Measurements from ENCODE around the gene ALOXE3.
A peak's percentile ranks its signal among the peaks of the same experiment; 100 is the strongest.
"Not testable (repeated sequence)": the region's sequence is repeated elsewhere in the genome, so short reads cannot be mapped to it uniquely, and the experiment has no call there.

Gene ALOXE3

DNA sequence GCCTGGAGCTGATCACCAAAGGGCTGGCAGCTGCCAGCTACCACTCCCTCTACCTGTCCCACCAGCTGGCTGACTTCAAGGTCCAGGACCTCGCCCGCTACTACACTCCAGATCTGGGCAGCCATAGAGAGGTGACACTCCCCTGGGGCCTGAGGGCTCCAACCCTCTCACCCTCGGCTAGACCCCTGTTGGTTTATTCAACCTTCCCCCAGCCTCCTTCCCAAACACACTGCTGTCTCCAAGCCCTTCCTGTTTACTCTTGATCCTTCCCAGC, 48.8 kb downstream of the ALOXE3 start:
- no peak for DNase-seq (ENCODE audit: low read depth)

DNA sequence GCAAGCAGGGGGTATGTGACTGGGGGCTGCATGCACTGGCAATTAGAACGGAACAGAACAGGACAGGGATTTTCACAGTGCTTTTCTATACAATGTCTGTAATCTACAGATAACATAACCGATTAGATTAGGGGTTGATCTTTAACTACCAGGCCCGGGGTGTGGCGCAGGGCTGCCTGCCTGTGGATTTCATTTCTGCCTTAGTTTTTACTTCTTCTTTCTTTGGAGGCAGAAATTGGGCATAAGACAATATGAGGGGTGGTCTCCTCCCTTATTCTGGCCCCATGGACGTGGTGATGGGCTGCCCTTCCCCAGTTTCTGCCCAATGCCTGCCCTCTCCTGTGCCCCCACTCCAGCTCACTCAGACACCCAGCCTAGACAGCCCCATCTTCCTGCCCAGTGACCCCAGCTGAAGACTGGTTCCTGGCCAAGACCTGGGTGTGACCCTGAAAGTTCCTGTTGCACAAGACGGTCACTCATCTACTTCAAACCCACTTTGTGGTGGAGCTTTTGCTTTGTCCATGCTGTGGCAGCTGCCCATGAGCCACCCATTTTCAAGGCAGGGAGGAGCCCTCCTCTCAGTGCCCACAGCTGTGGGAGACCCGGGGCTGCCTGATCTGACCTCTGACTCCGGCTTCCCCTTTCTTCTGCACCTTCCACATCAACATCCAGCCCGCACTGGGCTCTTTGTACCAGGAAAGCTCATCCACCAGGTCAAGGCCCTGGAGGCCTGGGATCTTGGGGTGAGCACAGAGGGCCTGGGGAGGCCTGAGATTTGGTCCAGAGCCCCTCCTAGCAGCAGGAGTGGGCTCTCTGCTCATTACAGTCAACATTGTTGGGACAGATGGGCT, 49.4 kb downstream of the ALOXE3 start:
- no peak for DNase-seq (ENCODE audit: low read depth)

DNA sequence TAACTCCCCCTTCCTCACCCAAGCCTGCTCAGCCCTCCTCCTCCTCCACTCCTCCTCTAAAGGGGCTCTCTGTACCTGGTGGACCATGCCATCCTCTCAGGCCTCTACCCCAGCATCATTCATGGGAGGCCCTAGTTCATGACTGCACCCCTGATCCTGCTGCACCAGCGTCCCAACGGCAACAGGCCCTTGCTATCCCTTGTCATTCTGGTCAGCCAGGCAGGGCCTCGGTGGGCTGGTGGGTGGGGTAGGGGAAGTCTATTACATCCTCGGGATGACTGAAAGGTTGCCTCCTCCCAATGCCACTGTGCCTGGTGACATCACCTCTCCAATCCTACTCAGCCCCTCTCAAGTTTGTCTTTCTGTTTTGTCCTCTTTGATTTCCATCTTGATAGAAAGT, 50.5 kb downstream of the ALOXE3 start:
- no peak for DNase-seq (ENCODE audit: low read depth)

DNA sequence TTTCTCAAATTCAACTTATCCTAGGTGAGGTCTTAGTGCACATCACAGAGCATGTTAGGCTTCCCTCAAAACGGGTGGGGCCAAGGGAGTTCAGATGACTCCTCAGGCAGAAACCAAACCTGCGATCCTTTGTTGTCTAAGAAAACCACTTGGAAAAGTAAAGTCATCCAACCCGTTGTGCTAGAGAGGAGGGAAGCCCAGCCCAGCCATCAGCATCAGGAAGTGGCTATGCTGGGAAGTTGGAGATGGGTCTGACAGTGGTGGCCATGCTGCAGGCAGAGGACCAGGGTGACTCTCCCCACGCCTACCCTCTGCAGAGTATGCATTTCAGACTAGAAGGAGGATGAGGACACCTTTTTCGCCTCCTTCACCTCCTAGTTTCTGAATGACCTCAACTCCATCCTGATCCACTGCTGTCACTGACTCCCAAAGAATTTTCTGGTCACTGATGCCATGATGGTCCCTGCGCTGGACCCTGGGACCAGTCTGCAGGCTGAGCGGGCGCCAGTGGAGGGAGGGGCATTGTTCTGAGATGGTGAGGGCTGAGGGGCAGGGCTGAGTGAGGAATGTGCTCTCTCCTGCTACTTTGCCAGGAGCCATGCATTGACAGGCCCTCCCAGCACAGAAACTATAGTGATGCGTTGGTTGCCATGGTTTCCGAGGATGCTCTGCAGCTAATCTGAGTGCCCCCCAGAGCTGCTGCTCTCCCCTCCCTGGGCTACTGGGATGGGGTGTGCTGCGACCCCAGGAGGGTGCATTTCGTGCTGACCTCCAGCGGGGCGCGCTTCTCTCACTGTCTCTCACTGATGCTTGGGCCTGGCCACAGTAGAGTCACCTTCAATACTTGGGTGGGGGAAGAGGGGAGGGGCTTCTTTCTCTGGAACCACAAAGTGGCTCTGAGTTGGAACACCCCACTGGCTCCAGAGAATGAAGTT, 51.2 kb downstream of the ALOXE3 start:
- no peak for DNase-seq (ENCODE audit: low read depth)

DNA sequence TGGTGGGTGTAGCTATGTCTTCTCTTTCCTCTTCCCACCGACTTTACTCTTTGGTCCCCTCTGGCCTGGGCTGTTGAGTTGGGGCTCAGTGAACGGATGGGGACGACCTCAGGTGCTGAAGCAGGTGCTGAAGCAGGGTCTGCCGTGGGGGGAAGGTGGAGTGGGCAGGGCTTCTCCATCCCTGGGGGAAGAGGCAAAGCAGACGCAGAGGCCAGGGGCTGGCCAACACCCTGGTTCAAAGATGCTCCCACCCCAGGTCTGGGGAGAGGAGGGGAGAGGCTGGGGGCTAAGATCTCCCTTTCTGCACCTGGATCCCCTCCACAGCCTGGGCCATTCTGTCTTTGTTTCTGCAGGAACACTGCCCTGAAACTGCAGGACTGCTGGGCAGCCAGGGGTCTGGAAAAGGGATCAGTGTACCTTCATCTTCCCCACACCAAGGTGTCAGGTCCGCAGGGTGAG, 53.7 kb downstream of the ALOXE3 start:
- DNase-seq (ENCODE audit: low read depth): no peak

DNA sequence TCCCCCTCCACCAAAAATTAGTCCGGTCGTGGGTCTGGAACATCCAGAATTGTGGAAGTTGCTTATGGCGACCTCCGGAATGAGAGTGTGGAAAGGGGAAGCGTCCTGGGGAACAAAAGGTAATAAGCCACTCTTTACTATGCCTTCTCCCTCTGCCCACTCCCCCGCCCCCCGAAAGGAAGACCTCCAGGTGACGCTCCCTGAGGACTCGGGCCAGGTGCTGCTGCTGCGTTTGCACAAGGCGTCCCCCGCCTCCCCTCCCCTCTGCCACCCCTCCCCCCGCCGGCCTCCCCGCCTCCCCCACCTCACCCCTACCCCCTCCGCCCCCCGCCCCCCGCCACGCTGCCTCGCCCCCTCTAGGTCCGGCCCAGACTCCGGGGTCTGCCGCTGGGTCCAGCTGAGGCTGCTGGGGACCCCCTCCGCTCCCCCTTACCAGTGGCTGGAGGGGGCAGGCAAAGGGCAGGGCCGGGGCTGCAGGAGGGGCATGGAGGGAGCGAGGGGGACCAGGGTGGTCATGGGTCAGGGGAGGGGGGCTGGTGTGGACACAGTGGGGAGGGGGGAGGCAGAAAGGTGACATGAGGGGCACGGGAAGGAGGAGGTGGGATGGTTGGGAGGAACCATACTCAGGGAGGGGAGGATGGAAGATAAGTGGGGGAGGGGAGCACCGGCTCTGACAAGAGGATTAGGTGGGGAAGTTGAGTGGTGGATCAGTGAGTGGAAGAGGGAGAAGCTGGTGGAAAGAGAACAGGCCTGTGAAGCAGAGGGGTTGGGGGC, 54.4 kb downstream of the ALOXE3 start:
- DNase-seq (ENCODE audit: low read depth): no peak

DNA sequence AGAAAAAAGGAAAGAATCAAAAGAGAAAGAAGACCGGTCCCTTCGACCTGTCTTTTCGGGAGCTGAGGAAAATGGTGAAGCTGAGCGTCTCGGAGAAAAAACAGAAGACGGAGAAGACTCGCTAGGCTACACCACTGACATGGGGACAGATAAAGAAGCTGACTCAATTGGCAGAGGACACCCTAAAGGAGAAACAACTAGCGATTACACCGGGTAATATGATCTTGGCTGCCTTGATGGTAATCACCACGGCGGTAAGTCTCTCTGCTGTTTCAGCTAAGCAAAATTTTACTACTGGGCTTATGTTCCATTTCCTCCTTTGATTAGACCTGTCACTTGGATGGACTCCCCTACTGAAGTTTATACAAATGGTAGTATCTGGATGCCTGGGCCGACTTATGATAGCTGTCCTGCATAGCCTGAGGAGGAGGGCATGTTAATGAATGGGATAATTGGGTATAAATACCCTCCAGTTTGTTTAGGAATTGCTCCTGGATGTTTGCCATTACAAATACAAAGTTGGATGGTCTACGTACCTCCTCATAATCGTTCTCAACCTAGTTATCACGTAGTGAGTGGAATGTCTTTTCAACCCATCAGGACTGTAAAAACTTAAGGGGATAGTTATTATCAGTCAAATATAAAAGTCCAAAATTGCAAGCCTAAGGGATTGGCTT, 55.4 kb downstream of the ALOXE3 start:
- DNase-seq (ENCODE audit: low read depth): no peak

DNA sequence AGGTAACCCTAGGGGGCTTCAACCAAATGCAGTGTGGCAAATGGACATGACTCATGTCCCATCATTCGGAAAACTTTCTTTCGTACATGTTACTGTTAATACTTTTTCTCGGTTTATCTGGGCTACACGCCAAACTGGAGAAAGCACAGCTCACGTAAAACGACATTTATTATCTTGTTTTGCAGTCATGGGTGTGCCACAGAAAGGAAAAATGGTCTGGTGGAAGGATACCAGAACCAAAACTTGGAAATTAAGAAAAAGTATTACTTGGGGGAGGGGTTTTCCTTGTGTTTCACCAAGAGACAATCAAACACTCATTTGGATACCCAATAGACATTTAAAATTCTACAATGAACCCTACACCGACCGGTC, 55.9 kb downstream of the ALOXE3 start:
- DNase-seq (ENCODE audit: low read depth): no peak

DNA sequence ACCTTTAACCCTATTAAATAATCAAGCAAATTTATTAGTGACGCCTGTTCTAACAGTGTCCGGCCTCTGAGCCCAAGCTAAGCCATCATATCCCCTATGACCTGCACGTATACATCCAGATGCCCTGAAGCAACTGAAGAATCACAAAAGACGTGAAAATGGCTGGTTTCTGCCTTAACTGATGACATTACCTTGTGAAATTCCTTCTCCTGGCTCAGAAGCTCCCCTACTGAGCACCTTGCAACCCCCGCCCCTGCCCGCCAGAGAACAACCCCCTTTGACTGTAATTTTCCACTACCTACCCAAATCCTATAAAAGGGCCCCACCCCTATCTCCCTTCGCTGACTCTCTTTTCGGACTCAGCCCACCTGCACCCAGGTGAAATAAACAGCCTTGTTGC, 56.5 kb downstream of the ALOXE3 start:
- not testable (repeated sequence) for DNase-seq (ENCODE audit: low read depth)

DNA sequence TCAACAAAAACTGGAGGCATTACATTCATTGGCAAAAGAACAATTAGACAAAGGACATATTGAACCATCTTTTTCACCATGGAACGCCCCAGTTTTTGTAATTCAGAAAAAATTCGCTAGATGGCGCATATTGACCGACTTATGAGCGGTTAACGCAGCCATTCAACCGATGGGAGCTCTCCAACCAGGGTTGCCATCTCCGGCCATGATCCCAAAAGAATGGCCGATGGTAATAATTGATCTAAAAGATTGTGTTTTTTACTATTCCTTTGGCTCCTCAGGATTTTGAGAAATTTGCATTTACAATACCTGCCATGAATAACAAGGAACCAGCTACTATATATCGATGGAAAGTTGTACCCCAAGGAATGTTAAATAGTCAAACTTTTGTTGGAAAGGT, 58.0 kb downstream of the ALOXE3 start:
- peak; percentile 28 for DNase-seq (ENCODE audit: low read depth)

DNA sequence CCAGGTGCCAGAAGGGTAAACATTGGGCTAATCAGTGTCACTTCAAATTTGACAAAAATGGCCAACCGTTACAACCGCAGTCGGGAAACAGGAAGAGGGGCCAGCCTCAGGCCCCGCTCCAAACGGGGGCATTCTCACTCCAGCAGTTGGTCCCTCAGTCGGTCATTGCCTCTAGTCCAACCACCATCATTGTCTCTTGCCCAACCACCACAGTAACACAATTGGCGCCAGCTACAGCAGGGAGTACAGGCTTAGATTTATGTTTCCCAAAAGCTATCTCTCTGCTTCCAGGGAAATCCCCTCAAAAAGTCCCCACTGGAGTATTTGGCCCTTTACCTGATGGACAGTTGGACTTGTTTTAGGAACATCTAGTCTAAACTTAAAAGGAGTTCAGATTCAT, 59.2 kb downstream of the ALOXE3 start:
- no peak for DNase-seq (ENCODE audit: low read depth)

DNA sequence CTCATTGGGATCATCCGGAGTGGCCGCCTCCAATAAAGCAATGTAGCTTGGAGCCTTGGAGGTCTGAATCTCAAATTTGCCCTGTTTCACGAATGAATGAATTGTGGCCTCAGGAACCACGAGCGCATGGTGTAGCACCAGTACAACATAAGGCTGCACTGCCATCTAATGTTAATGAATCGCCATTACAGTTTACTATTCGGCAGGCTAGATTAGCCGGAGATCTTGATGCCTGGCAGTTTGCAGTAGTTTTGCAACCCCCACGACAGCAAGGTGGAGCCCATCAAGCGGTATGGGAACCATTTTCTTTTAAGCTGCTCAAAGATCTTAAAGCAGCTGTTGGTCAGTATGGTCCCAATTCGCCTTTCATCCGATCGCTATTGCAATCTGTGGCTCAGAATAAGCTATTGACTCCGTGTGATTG, 60.6 kb downstream of the ALOXE3 start:
- DNase-seq (ENCODE audit: low read depth): no peak

DNA sequence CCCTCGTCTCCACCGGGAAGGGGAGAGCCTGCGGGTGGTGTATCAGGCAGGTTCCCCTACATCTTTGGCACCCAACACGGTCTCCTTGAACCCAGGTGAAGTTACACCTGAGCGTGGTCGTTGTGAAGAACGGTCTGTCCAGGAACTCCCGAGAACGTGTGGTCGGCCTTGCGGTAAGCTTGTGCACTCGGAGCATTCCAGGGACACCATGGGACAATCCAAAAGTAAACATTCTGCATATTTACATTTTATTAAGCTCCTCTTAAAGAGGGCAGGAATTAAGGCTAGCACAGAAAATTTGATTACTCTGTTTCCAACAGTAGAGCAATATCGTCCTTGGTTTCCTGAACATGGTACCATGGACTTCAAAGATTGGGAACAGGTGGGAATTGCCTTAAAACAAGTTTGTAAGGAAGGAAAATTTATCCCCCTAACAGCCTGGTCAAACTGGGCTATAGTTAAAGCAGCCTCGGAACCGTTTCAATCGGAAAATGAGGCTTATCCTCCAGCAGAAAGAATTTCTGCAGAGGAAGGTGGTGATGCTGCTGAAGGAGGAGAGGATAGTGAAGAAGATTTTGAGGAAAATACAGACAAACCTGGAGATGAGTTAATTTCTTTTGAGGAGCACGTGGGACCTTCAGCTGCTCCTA, 61.2 kb downstream of the ALOXE3 start:
- DNase-seq (ENCODE audit: low read depth): no peak

DNA sequence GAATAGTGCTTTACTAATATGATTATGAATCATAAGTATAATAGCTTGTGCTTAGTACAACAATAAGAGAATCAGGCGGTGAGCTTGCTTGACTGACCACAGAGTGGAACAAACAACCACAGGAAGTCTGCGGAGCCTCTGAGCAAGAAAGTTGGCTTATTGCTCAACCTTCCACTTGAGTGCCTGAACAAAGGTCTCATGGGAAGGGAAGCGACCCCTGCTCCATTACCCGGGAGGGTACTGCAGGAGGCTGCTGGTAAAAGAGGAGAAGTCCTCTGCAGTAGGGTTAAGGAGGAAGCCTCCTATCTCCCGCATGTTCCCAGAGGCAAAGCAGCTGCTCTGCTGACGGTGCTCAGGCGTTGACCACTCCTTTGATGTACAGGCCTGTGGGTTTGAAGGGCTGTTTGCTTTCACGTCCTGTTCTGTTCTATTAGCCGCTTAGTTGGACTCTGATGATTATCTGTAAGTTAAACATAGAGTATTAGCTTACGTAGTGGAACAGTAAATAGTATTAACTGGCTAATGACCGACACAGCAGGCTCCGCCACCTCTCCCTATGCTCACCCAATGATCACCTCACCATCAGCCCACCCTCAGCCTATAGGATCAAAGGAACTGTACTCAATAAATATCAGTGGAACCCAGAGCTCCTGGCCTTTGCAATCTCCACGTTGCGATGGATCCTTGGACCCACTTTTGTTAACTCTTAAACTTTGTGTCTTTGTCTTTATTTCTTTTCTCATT, 61.9 kb downstream of the ALOXE3 start:
- DNase-seq (ENCODE audit: low read depth): no peak

DNA sequence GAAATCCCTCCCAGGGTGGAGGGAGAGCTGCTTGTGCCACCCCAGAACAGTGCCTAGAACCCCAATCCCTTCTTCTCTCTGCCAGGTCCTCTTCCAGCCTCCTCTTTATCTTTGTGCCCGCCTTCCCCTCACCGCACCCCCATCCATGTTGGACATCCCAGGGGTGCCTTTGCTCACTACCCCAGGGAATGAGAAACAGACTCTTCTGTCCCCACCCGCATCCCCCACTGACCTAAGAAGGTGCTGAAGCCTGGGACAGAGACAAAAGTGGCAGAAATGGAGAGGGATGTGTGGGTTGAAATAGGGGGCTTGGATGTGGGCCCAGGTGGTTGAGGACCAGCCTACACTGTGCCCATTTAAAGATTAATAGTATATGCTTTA, 62.5 kb downstream of the ALOXE3 start:
- DNase-seq (ENCODE audit: low read depth): no peak

DNA sequence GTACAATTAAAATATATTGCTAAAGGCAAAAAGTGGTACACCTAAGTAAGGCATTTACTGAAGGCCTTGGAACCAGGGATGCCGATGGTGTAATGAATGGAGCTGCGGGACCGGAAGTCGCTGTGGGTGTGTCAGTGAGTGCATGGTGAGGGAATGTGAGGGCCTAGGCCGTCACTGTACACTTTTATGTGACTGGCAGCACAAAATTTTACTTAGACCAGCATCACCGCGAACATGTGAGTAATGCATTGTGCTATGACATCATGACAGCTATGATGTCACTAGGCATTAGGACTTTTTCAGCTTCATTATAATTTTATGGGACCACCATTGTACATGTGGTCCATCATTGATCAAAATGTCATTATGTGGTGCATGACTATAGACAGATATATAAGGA, 64.7 kb downstream of the ALOXE3 start:
- DNase-seq (ENCODE audit: low read depth): no peak

DNA sequence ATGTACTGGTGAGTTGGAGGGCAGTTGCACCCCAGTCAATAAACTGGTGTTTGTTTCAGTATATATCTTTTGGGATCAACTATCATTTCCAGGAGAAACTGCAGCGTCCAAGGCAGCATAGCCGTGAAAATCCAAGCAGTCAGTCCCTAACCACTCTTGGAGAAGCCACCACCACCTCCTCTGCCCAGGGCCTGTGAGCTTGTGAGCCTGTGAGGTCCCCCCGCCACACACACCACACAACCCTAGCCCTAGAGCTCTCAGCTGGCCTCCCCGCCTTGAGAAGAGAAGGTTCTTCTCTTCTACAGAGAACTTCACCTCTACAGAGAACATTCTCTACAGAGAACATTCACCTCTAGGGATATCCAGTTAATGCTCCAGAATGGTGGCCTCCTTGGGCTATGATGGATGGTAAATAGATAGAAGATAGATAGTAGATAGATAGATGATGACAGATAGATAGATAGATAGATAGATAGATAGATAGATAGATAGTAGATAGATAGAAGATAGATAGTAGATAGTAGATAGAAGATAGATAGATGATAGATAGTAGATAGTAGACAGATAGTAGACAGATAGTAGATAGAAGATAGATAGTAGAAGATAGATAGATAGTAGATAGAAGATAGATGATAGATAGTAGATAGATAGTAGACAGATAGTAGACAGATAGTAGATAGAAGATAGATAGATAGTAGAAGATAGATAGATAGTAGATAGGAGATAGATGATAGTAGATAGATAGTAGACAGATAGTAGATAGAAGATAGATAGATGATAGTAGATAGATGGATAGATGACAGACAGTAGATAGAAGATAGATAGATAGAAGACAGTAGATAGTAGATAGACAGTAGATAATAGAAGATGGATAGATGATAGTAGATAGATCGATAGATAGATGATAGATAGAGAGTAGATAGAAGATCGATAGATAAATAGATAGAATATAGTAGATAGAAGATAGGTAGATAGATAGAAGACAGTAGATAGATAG, 65.8 kb downstream of the ALOXE3 start:
- DNase-seq (ENCODE audit: low read depth): no peak

DNA sequence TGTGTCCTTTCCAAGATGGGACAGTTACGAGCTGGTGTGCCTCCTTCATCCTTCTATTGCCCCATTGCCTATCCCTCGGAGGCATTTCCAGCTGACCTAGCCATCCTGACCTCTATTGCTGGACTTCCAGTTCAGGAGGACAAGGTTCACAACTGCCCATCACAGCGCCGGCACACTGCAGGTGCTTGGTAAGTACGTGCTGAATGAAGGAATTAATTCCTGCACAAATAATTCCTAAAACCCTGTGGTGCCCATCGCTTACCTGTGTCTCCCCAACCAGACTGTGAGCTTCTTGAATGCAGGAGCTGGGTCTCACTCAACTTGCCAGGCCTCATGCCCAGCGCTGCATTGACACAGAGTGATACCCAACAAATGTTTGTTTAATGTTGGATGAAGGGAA, 66.5 kb downstream of the ALOXE3 start:
- no peak for DNase-seq (ENCODE audit: low read depth)

DNA sequence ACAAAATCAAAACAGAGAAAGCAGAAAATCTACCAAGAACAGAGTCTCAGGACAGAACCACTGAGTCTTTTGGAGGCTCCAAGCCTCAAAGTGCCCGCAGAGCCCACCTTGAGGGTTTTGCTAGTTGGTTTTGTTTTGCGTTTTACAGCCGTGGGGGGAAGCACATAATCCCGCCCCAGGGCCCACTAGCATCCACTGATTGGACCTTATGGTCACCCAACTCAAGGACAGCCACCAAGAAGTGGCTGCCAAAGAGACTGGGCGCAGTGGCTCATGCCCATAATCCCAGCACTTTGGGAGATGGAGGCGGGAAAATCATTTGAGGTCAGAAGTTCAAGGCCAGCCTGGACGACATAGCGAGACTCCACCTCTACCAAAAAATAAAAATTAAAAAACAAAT, 69.6 kb downstream of the ALOXE3 start:
- DNase-seq (ENCODE audit: low read depth): no peak

DNA sequence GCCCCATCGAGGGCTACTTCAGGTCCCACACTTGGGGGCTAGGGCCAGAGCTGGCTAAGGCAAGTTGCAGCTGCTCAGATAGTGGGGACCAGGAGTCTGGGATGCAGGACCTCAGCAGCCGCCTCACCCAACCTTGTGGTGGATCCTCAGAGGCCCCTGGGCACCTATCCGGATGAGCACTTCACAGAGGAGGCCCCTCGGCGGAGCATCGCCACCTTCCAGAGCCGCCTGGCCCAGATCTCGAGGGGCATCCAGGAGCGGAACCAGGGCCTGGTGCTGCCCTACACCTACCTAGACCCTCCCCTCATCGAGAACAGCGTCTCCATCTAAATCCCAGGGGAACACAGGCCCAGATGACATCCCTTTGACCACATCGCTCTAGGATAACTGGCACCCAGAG, 70.1 kb downstream of the ALOXE3 start:
- DNase-seq (ENCODE audit: low read depth): no peak
